ENCODE measurements around the gene GNAQ.
A peak's percentile ranks its signal among the peaks of the same experiment; 100 is the strongest.

GNAQ gene

GRCh38 chr9:77839459-77840140 lies 192.0 kb downstream of the GNAQ start:
- no peak for DNase-seq

GRCh38 chr9:77838986-77839385 lies 192.6 kb downstream of the GNAQ start:
- no peak for DNase-seq

GRCh38 chr9:77834898-77835488 lies 196.6 kb downstream of the GNAQ start:
- no peak for DNase-seq

DNA sequence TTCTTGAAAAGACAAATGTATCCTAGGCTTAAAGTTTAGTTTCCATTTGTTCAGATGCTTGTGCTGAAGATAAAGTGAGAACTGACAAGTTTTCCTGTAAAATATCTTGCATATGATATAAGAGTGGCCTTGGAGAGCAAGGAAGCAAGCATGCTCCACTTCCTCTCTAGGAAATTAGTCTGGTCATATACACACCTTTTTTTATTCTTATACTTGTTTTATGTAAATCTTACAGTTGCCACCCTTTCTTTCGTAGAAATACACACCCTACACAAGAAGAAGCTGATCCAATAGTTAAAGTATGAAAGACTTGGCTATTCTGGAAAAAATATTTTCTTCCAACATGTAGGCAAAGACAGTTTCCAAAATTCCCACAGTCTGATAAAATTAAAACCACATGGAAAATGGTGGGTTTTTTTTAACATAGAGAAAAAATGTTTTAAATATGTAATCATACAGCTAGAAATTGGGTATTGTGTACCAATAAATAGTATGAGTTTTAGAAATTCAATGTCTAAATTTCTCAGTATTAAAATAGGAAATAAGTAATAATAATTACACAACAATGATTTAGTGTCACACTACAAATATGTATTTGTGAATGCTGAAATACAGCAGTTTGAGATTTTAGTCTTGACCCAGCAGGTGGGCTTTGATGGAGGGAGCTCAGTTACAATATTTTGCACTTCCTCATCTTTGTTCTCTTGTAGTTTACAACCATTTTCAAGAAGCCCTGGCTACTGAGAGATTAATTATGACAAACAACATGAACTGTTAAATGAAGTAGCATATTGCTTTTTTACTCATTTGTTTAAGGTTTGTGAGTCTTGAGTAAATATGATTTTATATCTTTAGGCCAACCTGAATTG lies 197.8 kb downstream of the GNAQ start:
- no peak for DNase-seq

- DNase-seq: no peak
Measured at GRCh38 chr9:77832639-77833038, 199.0 kb downstream of the GNAQ start.

DNA sequence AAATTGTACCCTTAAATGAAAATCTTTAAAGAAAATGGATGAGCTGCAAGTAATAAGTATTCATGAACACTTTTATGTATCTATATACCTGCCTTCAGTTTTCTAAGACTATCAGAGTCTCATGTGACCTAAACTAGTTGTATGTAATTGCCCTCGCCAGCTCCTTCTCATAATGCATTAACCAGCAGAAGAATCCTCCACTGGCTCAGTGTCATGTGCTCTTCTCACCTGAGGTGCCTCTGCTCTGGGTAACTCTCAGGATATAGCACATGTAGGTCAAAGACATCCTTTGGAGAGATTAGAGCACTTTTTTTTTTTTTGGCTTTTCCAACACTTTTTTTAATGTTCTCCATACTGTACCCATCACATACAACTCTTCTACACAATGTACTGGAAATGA lies 199.8 kb downstream of the GNAQ start:
- DNase-seq: no peak

- no peak for DNase-seq
Measured at GRCh38 chr9:77830618-77831285, 200.9 kb downstream of the GNAQ start.

GRCh38 chr9:77829420-77829819 lies 202.2 kb downstream of the GNAQ start:
- DNase-seq: no peak

- no peak for DNase-seq
Measured at GRCh38 chr9:77827104-77827784, 204.4 kb downstream of the GNAQ start.

- no peak for DNase-seq
Measured at GRCh38 chr9:77826621-77827020, 205.0 kb downstream of the GNAQ start.

GRCh38 chr9:77826116-77826515 lies 205.5 kb downstream of the GNAQ start:
- DNase-seq: no peak

DNA sequence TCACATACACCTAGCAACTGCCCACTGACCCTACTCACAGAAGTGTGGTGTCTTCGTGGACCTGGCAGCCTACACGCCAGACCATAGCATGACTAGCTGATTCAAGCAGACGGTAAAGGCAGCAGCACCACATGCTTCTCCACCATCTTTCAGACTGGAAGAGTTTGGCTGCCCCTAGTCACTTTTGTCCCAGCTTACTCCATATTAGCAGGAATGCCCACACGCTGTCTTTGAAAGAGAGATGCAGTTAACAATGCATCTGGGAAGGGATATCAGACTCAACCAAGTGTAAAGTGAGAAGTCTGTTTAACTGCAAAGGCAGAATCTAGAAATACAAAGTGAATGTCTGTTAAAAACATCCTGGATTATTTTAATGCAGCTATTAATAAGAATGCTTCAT lies 206.2 kb downstream of the GNAQ start:
- no peak for DNase-seq

DNA sequence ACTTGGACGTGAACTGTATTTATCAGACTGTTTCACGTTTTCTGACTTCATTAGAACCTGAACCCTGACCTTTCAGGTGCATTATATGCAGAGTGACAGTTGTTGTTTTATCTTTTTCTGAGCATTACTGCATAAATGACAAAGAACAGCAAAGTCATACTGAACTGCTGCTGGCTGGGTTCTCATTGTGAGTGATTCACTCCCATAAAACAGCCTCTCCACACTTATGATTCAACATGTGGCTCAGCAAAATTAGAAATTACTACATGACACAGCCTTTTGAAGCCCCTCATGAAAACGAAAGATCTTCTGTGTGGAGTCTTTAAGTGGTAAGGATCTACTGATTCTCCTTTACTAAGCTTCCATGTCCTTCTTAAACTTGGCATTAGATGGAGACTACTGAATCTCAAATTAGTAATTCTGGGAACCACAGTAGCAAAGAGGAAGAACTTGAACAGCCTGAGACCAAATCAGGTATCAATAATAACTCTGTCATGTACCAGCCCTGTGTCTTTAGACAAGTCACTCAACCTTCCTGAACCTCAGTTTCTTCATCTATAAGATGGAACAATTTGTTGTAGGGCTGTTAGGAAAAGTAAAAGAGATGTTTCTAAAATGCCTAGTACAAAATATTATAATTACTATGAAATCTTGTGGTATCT lies 211.2 kb downstream of the GNAQ start:
- peak in 1 of 5 donors; percentile 26 for DNase-seq

DNA sequence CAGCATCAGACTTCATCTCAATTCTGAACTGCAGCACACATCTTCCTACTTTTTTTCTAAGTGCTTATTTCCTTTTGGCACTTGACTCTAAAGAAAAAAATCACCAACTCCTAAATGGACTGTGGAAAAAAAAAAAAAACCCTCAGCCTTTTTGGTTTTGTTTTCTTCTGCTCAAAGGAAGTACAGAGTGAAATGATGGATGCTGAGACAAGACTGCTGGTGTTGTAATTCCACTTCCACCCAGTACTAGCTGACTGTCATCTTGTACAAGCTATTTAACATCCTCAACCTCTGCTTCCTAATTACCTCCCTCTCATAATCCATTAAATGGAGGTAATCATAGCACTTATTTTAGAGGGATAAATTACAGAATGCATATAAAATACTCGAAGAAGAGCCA lies 212.0 kb downstream of the GNAQ start:
- DNase-seq: peak in 1 of 5 donors; percentile 40

DNA sequence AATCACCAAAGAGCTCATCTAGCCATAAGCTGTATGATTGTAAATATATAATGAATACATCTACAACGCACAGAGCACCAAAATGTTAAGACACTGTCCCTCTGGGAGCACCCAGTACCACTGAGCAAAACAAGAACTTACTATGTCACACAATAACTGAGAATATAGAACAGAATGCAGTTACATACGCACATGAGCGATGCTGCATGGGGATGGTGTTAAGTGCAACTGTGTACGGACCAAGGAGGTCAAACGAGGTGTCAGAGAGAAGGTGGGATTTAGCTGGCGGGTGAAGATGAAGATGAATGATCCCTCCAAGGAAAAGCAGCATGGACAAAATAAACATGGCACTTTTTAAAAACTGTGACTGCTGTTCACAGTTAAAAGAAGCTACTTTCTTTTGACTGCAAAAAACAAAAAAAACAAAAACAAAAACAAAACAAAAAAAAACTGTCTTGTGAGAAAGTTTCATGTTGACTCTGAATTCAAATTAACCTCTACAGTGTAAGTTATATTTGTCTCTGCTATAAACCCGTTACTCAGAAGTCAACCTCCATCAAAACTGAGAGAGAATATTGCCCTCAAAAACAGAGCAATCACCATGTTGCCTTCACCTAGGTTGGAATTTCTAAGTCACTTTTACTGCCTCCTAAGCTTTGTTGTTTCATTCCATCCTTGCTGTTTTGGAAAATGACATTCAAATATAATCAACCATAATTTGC lies 213.9 kb downstream of the GNAQ start:
- no peak for DNase-seq

- no peak for DNase-seq
Measured at GRCh38 chr9:77816641-77817341, 214.8 kb downstream of the GNAQ start.

DNA sequence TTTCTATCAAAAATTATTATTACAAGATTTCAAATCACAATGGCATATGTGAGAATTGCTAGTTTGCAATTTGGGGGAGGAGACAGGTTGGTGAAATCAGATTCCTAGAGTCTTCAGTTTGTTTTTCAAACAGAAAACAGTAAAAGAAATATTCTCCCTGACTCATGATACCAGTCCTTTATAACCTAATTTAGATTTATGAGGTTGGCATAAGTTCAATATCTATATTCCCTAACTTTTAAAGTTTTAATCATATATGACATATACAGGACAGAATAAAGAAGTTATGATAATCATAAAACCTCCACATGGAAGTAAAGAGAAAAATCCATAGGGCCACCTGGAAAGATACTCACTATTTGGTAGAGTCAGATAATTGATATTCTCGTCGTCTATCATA lies 216.4 kb downstream of the GNAQ start:
- no peak for DNase-seq

- DNase-seq: no peak
Measured at GRCh38 chr9:77811832-77812231, 219.8 kb downstream of the GNAQ start.

- no peak for DNase-seq
Measured at GRCh38 chr9:77810637-77811119, 220.9 kb downstream of the GNAQ start.

DNA sequence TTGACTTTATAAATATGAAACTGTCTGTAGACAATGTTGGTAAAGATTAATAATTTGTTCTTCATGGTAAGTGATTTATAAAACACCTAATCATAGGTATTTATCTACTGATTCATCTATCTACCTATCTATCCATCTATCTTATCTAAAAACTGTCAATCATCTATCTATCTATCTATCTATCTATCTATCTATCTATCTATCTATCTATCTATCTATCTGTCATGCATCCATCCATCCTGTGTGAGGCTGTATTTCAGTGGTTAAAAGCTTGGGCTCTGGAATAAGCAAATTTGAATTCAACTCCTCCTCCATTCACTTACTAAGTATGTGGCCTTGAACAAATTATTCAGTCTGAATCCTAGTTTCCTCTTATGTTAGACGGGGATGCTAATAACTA lies 221.6 kb downstream of the GNAQ start:
- no peak for DNase-seq

DNA sequence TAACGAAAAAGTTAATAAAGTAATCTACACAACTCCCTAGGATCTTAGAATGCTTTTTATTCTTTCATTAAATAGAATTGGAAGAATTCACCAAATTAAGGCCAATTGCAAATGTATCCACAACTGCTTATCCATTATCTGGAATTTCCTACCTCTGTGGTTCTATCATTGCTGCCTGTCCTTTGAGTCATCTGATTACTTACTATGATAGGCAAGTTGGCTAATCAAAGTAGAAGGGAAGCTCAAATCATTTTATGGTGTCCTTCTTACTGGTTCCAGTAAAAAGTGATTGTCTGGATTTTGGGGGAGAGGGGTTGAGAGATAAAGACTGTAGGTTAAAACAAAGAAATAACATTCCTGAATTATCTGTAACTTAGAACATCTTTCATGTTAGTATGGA lies 222.1 kb downstream of the GNAQ start:
- DNase-seq: no peak
